ENCODE results near the gene FNBP1.

FNBP1 gene

GRCh38 chr9:129853614-129854013 lies 189.4 kb downstream of the FNBP1 start:
- in situ Hi-C loops (cut with MboI; ENCODE audit: low pct_unique_long_range_greater_than_20kb, low sequenced_read_pairs), result no loop called here
- DNase-seq, result no peak

- no peak for DNase-seq
- in situ Hi-C loops (cut with MboI; ENCODE audit: low pct_unique_long_range_greater_than_20kb, low sequenced_read_pairs), result no loop called here
Observed at GRCh38 chr9:129852579-129852978, 190.4 kb downstream of the FNBP1 start.

GRCh38 chr9:129851821-129852220 lies 191.2 kb downstream of the FNBP1 start:
- in situ Hi-C loops (cut with MboI; ENCODE audit: low pct_unique_long_range_greater_than_20kb, low sequenced_read_pairs), result no loop called here
- no peak for DNase-seq

GRCh38 chr9:129850821-129851550 lies 192.0 kb downstream of the FNBP1 start:
- in situ Hi-C loops (cut with MboI; ENCODE audit: low pct_unique_long_range_greater_than_20kb, low sequenced_read_pairs), result no loop called here
- no peak for DNase-seq

GRCh38 chr9:129849901-129850300 lies 193.1 kb downstream of the FNBP1 start:
- no peak for DNase-seq
- in situ Hi-C loops (cut with MboI; ENCODE audit: low pct_unique_long_range_greater_than_20kb, low sequenced_read_pairs), result no loop called here

- in situ Hi-C loops (cut with MboI; ENCODE audit: low pct_unique_long_range_greater_than_20kb, low sequenced_read_pairs), result no loop called here
- no peak for DNase-seq
Observed at GRCh38 chr9:129848712-129849441, 194.1 kb downstream of the FNBP1 start.

- in situ Hi-C loops (cut with MboI; ENCODE audit: low pct_unique_long_range_greater_than_20kb, low sequenced_read_pairs), result no loop called here
- no peak for DNase-seq
Observed at GRCh38 chr9:129845373-129845772, 197.6 kb downstream of the FNBP1 start.

- in situ Hi-C loops (cut with MboI; ENCODE audit: low pct_unique_long_range_greater_than_20kb, low sequenced_read_pairs), result no loop called here
- DNase-seq, result no peak
Observed at GRCh38 chr9:129841071-129841470, 201.9 kb downstream of the FNBP1 start.

- in situ Hi-C loops (cut with MboI; ENCODE audit: low pct_unique_long_range_greater_than_20kb, low sequenced_read_pairs), result no loop called here
- DNase-seq, result no peak
Observed at GRCh38 chr9:129840034-129840433, 203.0 kb downstream of the FNBP1 start.

- in situ Hi-C loops (cut with MboI; ENCODE audit: low pct_unique_long_range_greater_than_20kb, low sequenced_read_pairs), result no loop called here
- no peak for DNase-seq
Observed at GRCh38 chr9:129839324-129840023, 203.5 kb downstream of the FNBP1 start.

GRCh38 chr9:129838707-129839259 lies 204.2 kb downstream of the FNBP1 start:
- in situ Hi-C loops (cut with MboI; ENCODE audit: low pct_unique_long_range_greater_than_20kb, low sequenced_read_pairs), result no loop called here
- peak; percentile 31 for DNase-seq
